GM12878 (cell line): ENCODE data around the gene AKAP13. TPM values are rescaled to one million over a fixed set of nuclear protein-coding genes. Genes with fewer than 3 reads are reported as not detected.

Source experiments
- ATAC-seq: fragments of 200-7000 bp; cut with Tn5 transposase; 3 replicates; pipeline ENCODE4 v1.9.1; 2020; ENCODE audit warnings: mild to moderate bottlenecking, moderate library complexity
- BruUV-seq: library from RNA; stranded (reverse); fragments of 400-500 nt; replicated peaks from 2 replicates; lab custom pipeline; 2021; lab: Mats Ljungman, UMichigan
- CTCF ChIA-PET: fragments of 300-600 bp; sonication (Branson Sonifier 250); formaldehyde crosslinking; extraction: SDS; loops from one replicate; lab custom pipeline; 2021; ENCODE audit warnings: inconsistent platforms; lab: Yijun Ruan, JAX
- POLR2A ChIA-PET: fragments of 350-600 bp; formaldehyde crosslinking; extraction: SDS; loops from one replicate; lab custom pipeline; 2021; ENCODE audit warnings: inconsistent platforms; lab: Charles Lee
- RAD21 ChIA-PET: fragments of 300-600 bp; sonication (Branson Sonifier 250); formaldehyde crosslinking; loops from one replicate; lab custom pipeline; 2023; ENCODE audit warnings: antibody characterized with exemption; ENCODE audit not compliant: unreplicated experiment; lab: Charles Lee
- SMC1A ChIA-PET: fragments of 300-600 bp; sonication (Branson Sonifier 250); formaldehyde crosslinking; loops from one replicate; lab custom pipeline; 2023; ENCODE audit not compliant: unreplicated experiment, uncharacterized antibody; lab: Charles Lee
- DNase-seq: peaks from one replicate; pipeline ENCODE4 v3.0.0-alpha.2; 2011; ENCODE audit warnings: low read depth, low spot score
- FAIRE-seq: peaks from 3 replicates; lab custom pipeline; 2011; peaks lifted over from hg19 to GRCh38; lab: Jason Lieb, UNC
- H2AFZ ChIP-seq: 2 replicates; pipeline ENCODE4 v1.6.0; 2011; ENCODE audit warnings: low read depth, low read length, control low read depth; ENCODE audit not compliant: control insufficient read depth
- H3K27ac ChIP-seq: 2 replicates; pipeline ENCODE4 v1.5.1; 2011; ENCODE audit warnings: control low read depth; ENCODE audit not compliant: control insufficient read depth, insufficient read depth
- H3K27me3 ChIP-seq, 2 experiments: replicated peaks in 1 of 2; 2 replicates each; pipeline versions ENCODE4 v1.6.0 to v1.6.1; 2011; ENCODE audit warnings: low read length in 1 of 2; ENCODE audit not compliant: control insufficient read depth in 2 of 2, insufficient read depth in 2 of 2
- H3K36me3 ChIP-seq, 2 experiments: 2 replicates each; pipeline ENCODE4 v1.5.1; 2011; ENCODE audit warnings: low read length in 1 of 2; ENCODE audit not compliant: control insufficient read depth in 2 of 2, insufficient read depth in 2 of 2
- H3K4me1 ChIP-seq: 2 replicates; pipeline ENCODE4 v1.6.1; 2011; ENCODE audit warnings: mild to moderate bottlenecking, low read length, moderate library complexity, mixed read lengths; ENCODE audit not compliant: control insufficient read depth, insufficient read depth
- H3K4me2 ChIP-seq: 2 replicates; pipeline ENCODE4 v1.6.0; 2011; ENCODE audit warnings: control low read depth; ENCODE audit not compliant: control insufficient read depth, insufficient read depth
- H3K4me3 ChIP-seq: fragments of 200-600 bp; sonication (generic); 2 replicates; pipeline ENCODE4 v1.5.1; 2016
- H3K79me2 ChIP-seq: 2 replicates; pipeline ENCODE4 v1.6.0; 2011; ENCODE audit warnings: low read length; ENCODE audit not compliant: control insufficient read depth, insufficient read depth
- H3K9ac ChIP-seq: 2 replicates; pipeline ENCODE4 v1.8.0; 2011; ENCODE audit warnings: low read length, control low read depth, mixed read lengths; ENCODE audit not compliant: control insufficient read depth, insufficient read depth
- H3K9me3 ChIP-seq: replicated peaks from 3 replicates; pipeline ENCODE4 v1.5.1; 2011; ENCODE audit warnings: mild to moderate bottlenecking, low read length; ENCODE audit not compliant: control insufficient read depth, insufficient read depth
- H4K20me1 ChIP-seq: 2 replicates; pipeline ENCODE4 v1.6.0; 2011; ENCODE audit not compliant: control insufficient read depth, insufficient read depth
- E2F4 ChIP-seq: IDR thresholded peaks from 2 replicates; pipeline ENCODE4 v1.6.1; 2012; ENCODE audit warnings: low read depth, low read length, improper control_type of control experiment
- HDAC6 ChIP-seq: fragments of 200-600 bp; sonication (generic); IDR thresholded peaks from one replicate; pipeline ENCODE4 v1.8.0; 2017; ENCODE audit warnings: antibody characterized with exemption; ENCODE audit not compliant: unreplicated experiment
- MTA2 ChIP-seq: fragments of 450-650 bp; IDR thresholded peaks from 2 replicates; pipeline ENCODE4 v1.6.1; 2016; ENCODE audit warnings: low read depth, mild to moderate bottlenecking, moderate library complexity
- NFXL1 ChIP-seq: fragments of 450-650 bp; IDR thresholded peaks from 2 replicates; pipeline ENCODE4 v1.6.1; 2017; ENCODE audit warnings: antibody characterized with exemption, mild to moderate bottlenecking, borderline replicate concordance
- NKRF ChIP-seq: fragments of 450-650 bp; conservative IDR thresholded peaks from 2 replicates; pipeline ENCODE4 v1.6.1; 2017; ENCODE audit warnings: mild to moderate bottlenecking, moderate library complexity
- POU2F2 ChIP-seq: IDR thresholded peaks from 3 replicates; pipeline ENCODE4 v1.6.1; 2011; ENCODE audit warnings: low read depth, mild to moderate bottlenecking, low read length, borderline replicate concordance
- SMAD1 ChIP-seq: fragments of 450-650 bp; IDR thresholded peaks from 2 replicates; pipeline ENCODE4 v1.6.1; 2018; ENCODE audit warnings: mild to moderate bottlenecking, low read depth; ENCODE audit not compliant: partially characterized antibody
- ZBTB40 ChIP-seq: fragments of 450-650 bp; IDR thresholded peaks from 2 replicates; pipeline ENCODE4 v1.6.1; 2016; ENCODE audit warnings: mild to moderate bottlenecking, moderate library complexity, borderline replicate concordance
- ZNF592 ChIP-seq: fragments of 450-650 bp; IDR thresholded peaks from 2 replicates; pipeline ENCODE4 v1.6.1; 2017; ENCODE audit warnings: mild to moderate bottlenecking, moderate library complexity
- ZNF622 ChIP-seq: fragments of 450-650 bp; IDR thresholded peaks from 2 replicates; pipeline ENCODE4 v1.6.1; 2017; ENCODE audit warnings: mild to moderate bottlenecking, inconsistent platforms
- WGBS: methylation state at CpG from one replicate; pipeline ENCODE4 v1.1.6; 2016; ENCODE audit warnings: low lambda C conversion rate; ENCODE audit not compliant: insufficient replicate concordance, insufficient coverage; ENCODE audit errors: missing lambda C conversion rate; 5-methylcytosine and 5-hydroxymethylcytosine counted together
- in situ Hi-C: fragments of 300-500 bp; cut with MboI; formaldehyde crosslinking; loops from 9 replicates; pipeline ENCODE4 v1.14.3; 2018; ENCODE audit warnings: mixed read lengths
- intact Hi-C: fragments of 100-400 bp; cut with micrococcal nuclease; formaldehyde crosslinking; loops from one replicate; pipeline ENCODE4 v1.14.2; 2022; ENCODE audit not compliant: unreplicated experiment
- polyA plus RNA-seq, 11 experiments: library from polyadenylated mRNA; depleted of rRNA in 4 of 11; unstranded in 6 of 11; stranded (reverse) in 5 of 11; fragments of >200 nt; fragmentation: Nextera tagmentation in 4 of 11; fragmentation: Illumina TruSeq in 1 of 11; extraction: Ambion mirVana in 4 of 11; extraction: Trizol in 1 of 11; gene quantifications; 1 replicate in 1 of 11; 2 replicates in 10 of 11; pipeline versions ENCODE4 v1.2.1 to v1.2.3, GENCODE V29; 2011 to 2016; ENCODE audit warnings: inconsistent platforms in 2 of 11, missing spikeins in 2 of 11, low read depth in 1 of 11
- total RNA-seq, 4 experiments: library from RNA; depleted of rRNA in 3 of 4; stranded (reverse); fragments of >200 nt in 3 of 4; fragmentation: Illumina TruSeq in 1 of 4; extraction: Trizol in 1 of 4; gene quantifications; 2 replicates each; pipeline versions ENCODE4 v1.2.1 to v1.2.3, GENCODE V29; 2013 to 2021

AKAP13 gene
- total and polyA plus RNA-seq, 10 of the 15 experiments (the other 5 are each of a cell fraction or from before 2014, with no cell fraction given), result 14.4 to 74.9 (median 55.1) TPM

- TF ChIP-seq ZBTB40, result no peak
- TF ChIP-seq MTA2, result no peak
Measured at GRCh38 chr15:85520650-85521049, 140.2 kb downstream of the AKAP13 start (continued).

- FAIRE-seq, result no peak
- Histone ChIP-seq H3K4me3 (no peak overlapping the region), H3K27ac (no peak overlapping the region), H3K4me2 (no peak overlapping the region), H3K9me3 (no peaks in the 10 kb centered on the region), H3K9ac (no peak overlapping the region), H3K4me1 (peaks cover 12% of the 10 kb centered on the region), H2AFZ (no peak overlapping the region), H3K36me3 (peaks cover 1 to 10% of the 10 kb centered on the region in 2 experiments; a peak in 3 of 4 replicates), H3K79me2 (no peaks in the 10 kb centered on the region; the same call in 1 of the 2 replicates), H4K20me1 (no peaks in the 10 kb centered on the region; the same call in 1 of the 2 replicates), H3K27me3 (no peaks in the 10 kb centered on the region)
- ATAC-seq, result no peak
- no peak for DNase-seq
- in situ Hi-C loops (no loop called here), intact Hi-C loops (no loop called here)
- CTCF ChIA-PET, result interaction anchor here (0.9 to 1.4 kb wide), 3 partner anchors 18 to 29 kb away, joined by 4 to 5 read pairs (median 4); no protein-coding TSS in a partner anchor
- SMC1A ChIA-PET, result interaction anchor here (0.7 to 1.3 kb wide), 3 partner anchors 10 to 845 kb away, joined by 3 to 5 read pairs (median 4); no protein-coding TSS in a partner anchor
- 75% methylated on average over 4 of the region's 4 CpGs for WGBS
- RAD21 ChIA-PET, result interaction anchor here (0.7 kb wide), 1 partner anchor 32 kb away, joined by 3 read pairs; no protein-coding TSS in a partner anchor
- no TSS peak for BruUV-seq
- POLR2A ChIA-PET, result no interaction called here
- TF ChIP-seq NFXL1 (no peak), POU2F2 (no peak), SMAD1 (no peak), NKRF (no peak), ZNF592 (no peak), HDAC6 (no peak), ZNF622 (no peak), E2F4 (no peak)
Measured at GRCh38 chr15:85523530-85523929, 143.1 kb downstream of the AKAP13 start.
